Endothelial cell of umbilical vein (primary cell): ENCODE data around the gene SLCO3A1. TPM values are rescaled to one million over a fixed set of nuclear protein-coding genes. Genes with fewer than 3 reads are reported as not detected.

Experiments
- BruUV-seq: library from RNA; stranded (reverse); fragments of 400-500 nt; replicated peaks from 2 replicates; lab custom pipeline; 2021; lab: Mats Ljungman, UMichigan
- CTCF ChIA-PET: fragments of 300-600, 350-600 bp; sonication (Branson Sonifier 250); formaldehyde crosslinking; loops from one replicate; lab custom pipeline; 2021; ENCODE audit warnings: antibody characterized with exemption, inconsistent platforms; lab: Charles Lee
- POLR2A ChIA-PET: fragments of 300-600, 350-600 bp; sonication (Branson Sonifier 250); formaldehyde crosslinking; loops from one replicate; lab custom pipeline; 2021; ENCODE audit warnings: antibody characterized with exemption, inconsistent platforms; lab: Charles Lee
- DNase-seq: peaks from one replicate; pipeline ENCODE4 v3.0.0-alpha.2; 2011; ENCODE audit warnings: low read depth, low spot score
- FAIRE-seq: peaks from 2 replicates; lab custom pipeline; 2011; peaks lifted over from hg19 to GRCh38; lab: Jason Lieb, UNC
- H2AFZ ChIP-seq: 2 replicates; pipeline ENCODE4 v1.6.0; 2012; ENCODE audit warnings: low read depth, low read length, control low read depth, inconsistent platforms
- H3K27ac ChIP-seq: 2 replicates; pipeline ENCODE4 v1.5.1; 2011; ENCODE audit warnings: low read depth, mild to moderate bottlenecking, control low read depth, low read length, moderate library complexity; ENCODE audit not compliant: insufficient read depth
- H3K27me3 ChIP-seq, 2 experiments: 2 replicates each; pipeline versions ENCODE4 v1.6.0 to v1.6.1; 2011; ENCODE audit warnings: low read length in 2 of 2, mixed read lengths in 1 of 2; ENCODE audit not compliant: control insufficient read depth in 2 of 2, insufficient read depth in 2 of 2
- H3K36me3 ChIP-seq, 2 experiments: 2 replicates in 1 of 2; 3 replicates in 1 of 2; pipeline ENCODE4 v1.5.1; 2011; ENCODE audit warnings: low read length in 2 of 2, mild to moderate bottlenecking in 1 of 2, moderate library complexity in 1 of 2; ENCODE audit not compliant: control insufficient read depth in 2 of 2, insufficient read depth in 2 of 2; ENCODE audit errors: extremely low read depth in 1 of 2
- H3K4me1 ChIP-seq: 3 replicates; pipeline ENCODE4 v1.5.1; 2011; ENCODE audit warnings: mild to moderate bottlenecking, low read length; ENCODE audit not compliant: control insufficient read depth, insufficient read depth; ENCODE audit errors: extremely low read depth
- H3K4me2 ChIP-seq: 2 replicates; pipeline ENCODE4 v1.6.1; 2011; ENCODE audit warnings: low read length, control low read depth, mixed read lengths; ENCODE audit not compliant: insufficient read depth
- H3K4me3 ChIP-seq, 3 experiments: fragments of 200-600 bp in 1 of 3; sonication (generic), shearing (Covaris generic) in 1 of 3; replicated peaks in 1 of 3; 2 replicates each; pipeline ENCODE4 v1.5.1; 2011 to 2016; ENCODE audit warnings: control low read depth in 3 of 3, low read length in 3 of 3, mild to moderate bottlenecking in 2 of 3, inconsistent platforms in 1 of 3, low read depth in 1 of 3, moderate library complexity in 1 of 3; ENCODE audit not compliant: insufficient read depth in 1 of 3
- H3K79me2 ChIP-seq: 2 replicates; pipeline ENCODE4 v1.6.0; 2012; ENCODE audit warnings: low read length, inconsistent platforms; ENCODE audit not compliant: control insufficient read depth, insufficient read depth
- H3K9ac ChIP-seq: replicated peaks from 2 replicates; pipeline ENCODE3; 2011; ENCODE audit warnings: low read length, control low read depth; ENCODE audit not compliant: insufficient read depth; ENCODE audit errors: extremely low read depth
- H3K9me1 ChIP-seq: replicated peaks from 3 replicates; pipeline ENCODE4 v1.6.0; 2011; ENCODE audit warnings: mild to moderate bottlenecking, low read length; ENCODE audit not compliant: control insufficient read depth, insufficient read depth; ENCODE audit errors: extremely low read depth
- H3K9me3 ChIP-seq: replicated peaks from 2 replicates; pipeline ENCODE4 v1.5.1; 2012; ENCODE audit warnings: low read length, inconsistent platforms; ENCODE audit not compliant: control insufficient read depth, insufficient read depth
- H4K20me1 ChIP-seq: replicated peaks from 2 replicates; pipeline ENCODE3; 2011; ENCODE audit warnings: mild to moderate bottlenecking, low read length; ENCODE audit not compliant: control insufficient read depth, insufficient read depth; ENCODE audit errors: extremely low read depth
- EZH2 ChIP-seq: IDR thresholded peaks from 2 replicates; pipeline ENCODE4 v1.6.1; 2012; ENCODE audit warnings: borderline replicate concordance, low read depth, mild to moderate bottlenecking, moderate library complexity, low read length, inconsistent platforms; ENCODE audit not compliant: severe bottlenecking
- FOS ChIP-seq: IDR thresholded peaks from 2 replicates; pipeline ENCODE4 v1.6.1; 2011; ENCODE audit warnings: mild to moderate bottlenecking, low read length, moderate library complexity, borderline replicate concordance; ENCODE audit not compliant: insufficient read depth
- GATA2 ChIP-seq: IDR thresholded peaks from 2 replicates; pipeline ENCODE4 v1.7.0; 2011; ENCODE audit warnings: low read depth, mild to moderate bottlenecking, moderate library complexity, mixed read lengths, low read length; ENCODE audit not compliant: insufficient read length, insufficient read depth
- JUN ChIP-seq: IDR thresholded peaks from 2 replicates; pipeline ENCODE4 v1.6.1; 2011; ENCODE audit warnings: borderline replicate concordance, low read depth; ENCODE audit not compliant: insufficient read length, insufficient read depth
- MYC ChIP-seq: IDR thresholded peaks from one replicate; pipeline ENCODE4 v1.6.1; 2011; ENCODE audit warnings: mild to moderate bottlenecking, low read depth, low read length
- POLR2A ChIP-seq: IDR thresholded peaks from 2 replicates; pipeline ENCODE4 v1.6.1; 2012; ENCODE audit warnings: low read depth, mild to moderate bottlenecking, control low read depth, low read length
- POLR2AphosphoS5 ChIP-seq: IDR thresholded peaks from 2 replicates; pipeline ENCODE4 v1.6.1; 2012; ENCODE audit warnings: low read depth, mild to moderate bottlenecking, control low read depth, low read length, moderate library complexity; ENCODE audit not compliant: insufficient read depth
- dilution Hi-C: fragments of 300-500 bp; cut with MboI; formaldehyde crosslinking; loops from one replicate; pipeline ENCODE4 v1.15.0; 2019; ENCODE audit warnings: low sequenced_read_pairs; ENCODE audit not compliant: extremely low pct_ligation_motif_present
- intact Hi-C: fragments of 100-400 bp; cut with micrococcal nuclease; formaldehyde crosslinking; loops from one replicate; pipeline ENCODE4 v1.10.0; 2022
- polyA plus RNA-seq, 4 experiments: library from polyadenylated mRNA; depleted of rRNA in 3 of 4; stranded (reverse) in 3 of 4; unstranded in 1 of 4; fragments of >200 nt; gene quantifications; 2 replicates each; pipeline versions ENCODE4 v1.2.1 to v1.2.3, GENCODE V29; 2011 to 2012; ENCODE audit warnings: missing spikeins in 1 of 4
- total RNA-seq: library from RNA; stranded (reverse); gene quantifications from 2 replicates; pipeline ENCODE4 v1.2.3, GENCODE V29; 2021
- TF ChIP-seq, protein P1 (sequence below), 2 donors: IDR thresholded peaks; 1 replicate in 1 of 2; 2 replicates in 1 of 2; pipeline ENCODE4 v1.5.1; 2011; ENCODE audit warnings: low read length in 2 of 2, mild to moderate bottlenecking in 2 of 2, moderate library complexity in 2 of 2, control low read depth in 1 of 2, inconsistent platforms in 1 of 2, low read depth in 1 of 2; ENCODE audit not compliant: insufficient read depth in 1 of 2; ENCODE audit errors: extremely low read depth in 1 of 2
- TF ChIP-seq, protein P2 (sequence below): IDR thresholded peaks from 2 replicates; pipeline ENCODE4 v1.6.1; 2011; ENCODE audit not compliant: insufficient read depth, insufficient read length

Gene SLCO3A1
- total and polyA plus RNA-seq, 2 donors (not counting 3 experiments of a cell fraction or from before 2014, with no cell fraction given) = 0.88 to 0.92 TPM

DNA sequence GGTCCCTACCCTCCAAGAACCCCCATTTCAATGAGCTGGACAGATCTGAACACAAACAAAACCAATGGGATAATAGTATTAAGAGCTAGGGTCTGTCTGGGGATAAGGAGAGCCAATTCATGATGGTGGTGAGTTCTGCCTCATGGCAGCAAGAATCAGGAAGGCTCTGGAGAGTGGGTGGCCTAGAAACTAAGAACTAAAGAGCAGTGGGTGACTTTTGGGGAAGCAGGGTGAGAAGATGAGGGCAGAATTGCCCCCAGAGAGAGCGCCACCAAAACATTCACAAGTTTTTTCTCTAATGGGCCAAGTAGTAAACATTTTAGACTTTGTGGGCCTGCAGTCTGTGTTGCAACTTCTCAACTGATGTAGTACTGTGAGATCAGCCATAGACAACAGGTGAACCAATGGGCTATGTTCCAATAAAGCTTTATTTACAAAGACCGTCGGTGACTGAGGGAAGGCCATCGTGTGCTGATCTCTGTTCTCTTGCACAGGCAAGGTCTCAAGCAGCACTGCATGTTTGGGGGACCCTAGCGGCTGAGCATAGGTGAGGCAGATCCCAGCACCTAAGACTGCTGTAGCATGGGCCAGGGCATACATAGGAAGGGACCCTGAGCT, 314.7 kb downstream of the SLCO3A1 start:
- Histone ChIP-seq H4K20me1 (no peaks in the 10 kb centered on the region), H3K4me1 (no peaks in the 10 kb centered on the region), H3K79me2 (no peaks in the 10 kb centered on the region), H2AFZ (no peak overlapping the region), H3K4me2 (no peak overlapping the region), H3K4me3 (no peak overlapping the region), H3K9me3 (no peaks in the 10 kb centered on the region), H3K36me3 (no peaks in the 10 kb centered on the region), H3K27me3 (no peaks in the 10 kb centered on the region), H3K9ac (no peak overlapping the region), H3K9me1 (no peaks in the 10 kb centered on the region), H3K27ac (no peak overlapping the region)
- BruUV-seq = no TSS peak
- POLR2A ChIA-PET = no interaction called here
- DNase-seq = no peak
- dilution Hi-C loops = no loop called here
- intact Hi-C loops = no loop called here
- CTCF ChIA-PET = interaction anchor here (0.6 kb wide), 1 partner anchor 866 kb away, joined by 3 read pairs; no protein-coding TSS in a partner anchor
- no peak for FAIRE-seq
- TF ChIP-seq GATA2 (no peak), POLR2A (no peak), MYC (no peak)

DNA sequence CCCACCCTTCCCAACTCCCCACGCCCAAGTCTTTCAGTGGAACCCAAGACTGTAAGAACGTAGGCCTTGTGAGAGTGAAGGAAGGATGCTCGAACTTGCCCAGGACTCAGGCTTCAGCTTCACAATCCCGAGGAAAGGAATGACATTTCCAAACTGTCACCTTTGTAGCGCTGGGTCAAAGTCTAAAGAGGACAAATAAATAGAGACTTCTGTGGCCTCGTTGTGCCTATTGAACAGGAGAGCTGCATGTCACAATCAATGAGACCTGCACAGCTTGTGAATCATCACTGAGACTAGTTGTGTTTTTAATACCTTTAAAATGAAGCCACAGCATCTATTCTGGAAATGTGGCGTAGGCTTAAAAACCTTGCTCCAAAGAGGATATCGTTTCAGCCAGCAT, 317.4 kb downstream of the SLCO3A1 start:
- Histone ChIP-seq H3K4me1 (no peaks in the 10 kb centered on the region), H3K27me3 (no peaks in the 10 kb centered on the region), H3K4me2 (no peak overlapping the region), H3K27ac (no peak overlapping the region), H3K4me3 (no peak overlapping the region), H2AFZ (no peak overlapping the region), H4K20me1 (no peaks in the 10 kb centered on the region), H3K79me2 (no peaks in the 10 kb centered on the region), H3K36me3 (no peaks in the 10 kb centered on the region), H3K9me3 (no peaks in the 10 kb centered on the region), H3K9me1 (no peaks in the 10 kb centered on the region), H3K9ac (no peak overlapping the region)
- no TSS peak for BruUV-seq
- dilution Hi-C loops = no loop called here
- TF ChIP-seq POLR2A (no peak), MYC (no peak), JUN (no peak), FOS (no peak), GATA2 (no peak), EZH2 (no peak), POLR2AphosphoS5 (no peak)
- TF ChIP-seq, protein P1, sequence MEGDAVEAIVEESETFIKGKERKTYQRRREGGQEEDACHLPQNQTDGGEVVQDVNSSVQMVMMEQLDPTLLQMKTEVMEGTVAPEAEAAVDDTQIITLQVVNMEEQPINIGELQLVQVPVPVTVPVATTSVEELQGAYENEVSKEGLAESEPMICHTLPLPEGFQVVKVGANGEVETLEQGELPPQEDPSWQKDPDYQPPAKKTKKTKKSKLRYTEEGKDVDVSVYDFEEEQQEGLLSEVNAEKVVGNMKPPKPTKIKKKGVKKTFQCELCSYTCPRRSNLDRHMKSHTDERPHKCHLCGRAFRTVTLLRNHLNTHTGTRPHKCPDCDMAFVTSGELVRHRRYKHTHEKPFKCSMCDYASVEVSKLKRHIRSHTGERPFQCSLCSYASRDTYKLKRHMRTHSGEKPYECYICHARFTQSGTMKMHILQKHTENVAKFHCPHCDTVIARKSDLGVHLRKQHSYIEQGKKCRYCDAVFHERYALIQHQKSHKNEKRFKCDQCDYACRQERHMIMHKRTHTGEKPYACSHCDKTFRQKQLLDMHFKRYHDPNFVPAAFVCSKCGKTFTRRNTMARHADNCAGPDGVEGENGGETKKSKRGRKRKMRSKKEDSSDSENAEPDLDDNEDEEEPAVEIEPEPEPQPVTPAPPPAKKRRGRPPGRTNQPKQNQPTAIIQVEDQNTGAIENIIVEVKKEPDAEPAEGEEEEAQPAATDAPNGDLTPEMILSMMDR (IDR thresholded peaks at IDR 0.05; ENCODE audit: extremely low read depth in 1 of 2, insufficient read depth in 1 of 2, low read depth in 1 of 2, low read length in 2 of 2) = no peak
- TF ChIP-seq, protein P2, sequence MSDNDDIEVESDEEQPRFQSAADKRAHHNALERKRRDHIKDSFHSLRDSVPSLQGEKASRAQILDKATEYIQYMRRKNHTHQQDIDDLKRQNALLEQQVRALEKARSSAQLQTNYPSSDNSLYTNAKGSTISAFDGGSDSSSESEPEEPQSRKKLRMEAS = no peak
- intact Hi-C loops = no loop called here
- ChIA-PET CTCF (no interaction called here), POLR2A (no interaction called here)
- FAIRE-seq (no peak), DNase-seq (no peak)
